ENCODE measurements around the gene PTPRM. TPM values are rescaled to one million over a fixed set of nuclear protein-coding genes. Genes with fewer than 3 reads are reported as not detected.

PTPRM gene
- total RNA-seq, 1 experiment from 2014 or later = 14.5 TPM

DNA sequence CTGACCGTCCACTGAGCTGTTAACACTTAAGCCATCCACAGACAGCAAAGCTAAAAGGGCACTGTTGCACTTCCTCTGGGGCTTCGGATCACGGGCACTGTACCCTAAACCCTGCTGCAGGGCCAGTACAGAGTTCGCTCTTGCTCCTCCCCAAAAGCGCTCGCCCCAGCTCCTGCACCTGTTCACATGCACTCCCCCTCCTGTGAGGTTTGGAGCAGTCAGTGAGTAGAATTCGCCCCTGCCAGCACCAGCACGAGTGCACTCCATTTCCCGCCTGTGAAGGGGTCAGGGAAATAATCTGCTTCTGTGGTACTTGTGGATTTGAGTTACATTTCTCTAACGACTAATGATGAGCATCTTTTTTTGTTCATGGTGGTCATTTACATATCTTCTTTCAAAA lies 158.8 kb downstream of the PTPRM start:
- ATAC-seq (no peak), DNase-seq (ENCODE audit: low read depth, low spot score) (no peak)
- Histone ChIP-seq H4K20me1 (ENCODE audit: insufficient read depth) (no peaks in the 10 kb centered on the region), H3K9me2 (ENCODE audit: insufficient read depth) (no peaks in the 10 kb centered on the region), H3K9ac (ENCODE audit: low read length) (no peak overlapping the region), H3K79me2 (ENCODE audit: insufficient read depth, low read length) (no peaks in the 10 kb centered on the region), H2AFZ (ENCODE audit: low read depth, low read length, poor library complexity, severe bottlenecking) (no peak overlapping the region), H3K36me3 (ENCODE audit: control insufficient read depth in 1 of 2, insufficient read depth in 2 of 2, low read length in 2 of 2) (no peaks in the 10 kb centered on the region), H3K4me1 (ENCODE audit: control insufficient read depth in 1 of 2, insufficient read depth in 2 of 2, low read length in 2 of 2) (peaks cover 5 to 6% of the 10 kb centered on the region in 2 experiments; a peak in 3 of 4 replicates), H3K27me3 (ENCODE audit: insufficient read depth, low read length) (peaks cover 8% of the 10 kb centered on the region), H3K4me3 (replicated peaks in 1 of 2; ENCODE audit: low read depth in 1 of 2, low read length in 2 of 2) (no peak overlapping the region), H3K4me2 (ENCODE audit: low read length) (no peak overlapping the region), H3K27ac (ENCODE audit: low read depth, low read length) (no peak overlapping the region), H3K9me3 (ENCODE audit: control insufficient read depth in 1 of 2, insufficient read depth in 1 of 2, low read depth in 1 of 2, low read length in 2 of 2) (no peaks in the 10 kb centered on the region)
- ChIA-PET RAD21 (ENCODE audit: low non-redundant PET in 1 of 2, low total read pairs in 2 of 2, uncharacterized antibody in 2 of 2, unreplicated experiment in 2 of 2) (no interaction called here), CTCF (no interaction called here), POLR2A (no interaction called here)
- intact Hi-C loops (cut with micrococcal nuclease) = no loop called here
- no peak for TF ChIP-seq EZH2 (IDR thresholded peaks at IDR 0.05)
- TF ChIP-seq, protein P1, sequence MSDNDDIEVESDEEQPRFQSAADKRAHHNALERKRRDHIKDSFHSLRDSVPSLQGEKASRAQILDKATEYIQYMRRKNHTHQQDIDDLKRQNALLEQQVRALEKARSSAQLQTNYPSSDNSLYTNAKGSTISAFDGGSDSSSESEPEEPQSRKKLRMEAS (IDR thresholded peaks at IDR 0.05) = no peak
- TF ChIP-seq ELF1 (IDR thresholded peaks at IDR 0.05; ENCODE audit: borderline replicate concordance, low read depth) = no peak
- TF ChIP-seq ZNF274 (IDR thresholded peaks at IDR 0.05; ENCODE audit: low read depth, low read length) = no peak
- TF ChIP-seq YY1 (IDR thresholded peaks at IDR 0.05; ENCODE audit: extremely low read depth, insufficient replicate concordance, low read depth, low read length) = no peak
- no peak for TF ChIP-seq TCF7L2 (IDR thresholded peaks at IDR 0.05; ENCODE audit: borderline replicate concordance, extremely low read depth, insufficient read depth, insufficient read length)
- TF ChIP-seq FOSL1 (IDR thresholded peaks at IDR 0.05; ENCODE audit: low read depth) = no peak
- no peak for TF ChIP-seq SIN3A (IDR thresholded peaks at IDR 0.05; ENCODE audit: low read depth)
- no peak for TF ChIP-seq ZFX (IDR thresholded peaks at IDR 0.05)
- no peak for TF ChIP-seq JUND (IDR thresholded peaks at IDR 0.05)
- TF ChIP-seq, protein P2, sequence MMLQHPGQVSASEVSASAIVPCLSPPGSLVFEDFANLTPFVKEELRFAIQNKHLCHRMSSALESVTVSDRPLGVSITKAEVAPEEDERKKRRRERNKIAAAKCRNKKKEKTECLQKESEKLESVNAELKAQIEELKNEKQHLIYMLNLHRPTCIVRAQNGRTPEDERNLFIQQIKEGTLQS (IDR thresholded peaks at IDR 0.05) = no peak
- no peak for TF ChIP-seq EZH2phosphoT487 (IDR thresholded peaks at IDR 0.05; ENCODE audit: borderline replicate concordance)
- no peak for TF ChIP-seq EGR1 (IDR thresholded peaks at IDR 0.05; ENCODE audit: low read depth)
- no peak for TF ChIP-seq POLR2A (IDR thresholded peaks at IDR 0.05; ENCODE audit: borderline replicate concordance, extremely low read depth, insufficient read depth, insufficient read length)
- no peak for TF ChIP-seq CBX3 (IDR thresholded peaks at IDR 0.05; ENCODE audit: low read depth)
- TF ChIP-seq, protein P3, sequence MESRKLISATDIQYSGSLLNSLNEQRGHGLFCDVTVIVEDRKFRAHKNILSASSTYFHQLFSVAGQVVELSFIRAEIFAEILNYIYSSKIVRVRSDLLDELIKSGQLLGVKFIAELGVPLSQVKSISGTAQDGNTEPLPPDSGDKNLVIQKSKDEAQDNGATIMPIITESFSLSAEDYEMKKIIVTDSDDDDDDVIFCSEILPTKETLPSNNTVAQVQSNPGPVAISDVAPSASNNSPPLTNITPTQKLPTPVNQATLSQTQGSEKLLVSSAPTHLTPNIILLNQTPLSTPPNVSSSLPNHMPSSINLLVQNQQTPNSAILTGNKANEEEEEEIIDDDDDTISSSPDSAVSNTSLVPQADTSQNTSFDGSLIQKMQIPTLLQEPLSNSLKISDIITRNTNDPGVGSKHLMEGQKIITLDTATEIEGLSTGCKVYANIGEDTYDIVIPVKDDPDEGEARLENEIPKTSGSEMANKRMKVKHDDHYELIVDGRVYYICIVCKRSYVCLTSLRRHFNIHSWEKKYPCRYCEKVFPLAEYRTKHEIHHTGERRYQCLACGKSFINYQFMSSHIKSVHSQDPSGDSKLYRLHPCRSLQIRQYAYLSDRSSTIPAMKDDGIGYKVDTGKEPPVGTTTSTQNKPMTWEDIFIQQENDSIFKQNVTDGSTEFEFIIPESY (IDR thresholded peaks at IDR 0.05; ENCODE audit: extremely low read depth, insufficient replicate concordance, low read length) = no peak
- TF ChIP-seq POLR2AphosphoS5 (IDR thresholded peaks at IDR 0.05; ENCODE audit: low read depth, low read length) = no peak
- no peak for TF ChIP-seq RAD21 (IDR thresholded peaks at IDR 0.05; ENCODE audit: low read depth)
- no TSS peak for BruUV-seq (replicated peaks)

All from HCT116 (cell line).